Measurements from ENCODE around the gene TTLL7.

GRCh38 chr1:83990734-83991133, 8.2 kb downstream of the TTLL7 start:
- TF ChIP-seq NFE2L1 (tag; IDR thresholded peaks at IDR 0.05; ENCODE audit: borderline replicate concordance, low read depth) = no peak
- no peak for TF ChIP-seq HMG20B (CRISPR knock-in tag; IDR thresholded peaks at IDR 0.05)
- TF ChIP-seq BCLAF1 (IDR thresholded peaks at IDR 0.05; ENCODE audit: borderline replicate concordance in 1 of 2, control insufficient read depth in 1 of 2, low read depth in 2 of 2, low read length in 1 of 2) = no peak
- no peak for TF ChIP-seq ZNF436 (CRISPR knock-in tag; IDR thresholded peaks at IDR 0.05)
- no peak for TF ChIP-seq BRD4 (IDR thresholded peaks at IDR 0.05)
- TF ChIP-seq EZH2 (IDR thresholded peaks at IDR 0.05; ENCODE audit: borderline replicate concordance, low read depth, low read length) = no peak
- TF ChIP-seq POLR2AphosphoS5 (IDR thresholded peaks at IDR 0.05; ENCODE audit: control insufficient read depth, insufficient read depth, low read depth, low read length) = no peak
- no peak for TF ChIP-seq ZBTB2 (IDR thresholded peaks at IDR 0.05)
